HG03442 (cell line): Measurements from ENCODE around the gene RNF166.

ENCODE experiments used
- ATAC-seq: cut with Tn5 transposase; IDR thresholded peaks from one replicate; pipeline ENCODE4 v1.9.1; 2021; ENCODE audit warnings: mild to moderate bottlenecking, moderate library complexity; ENCODE audit not compliant: unreplicated experiment

The RNF166 gene

GRCh38 chr16:88694221-88695087 is 11.8 kb downstream of the RNF166 start:
- no peak for ATAC-seq

GRCh38 chr16:88693420-88694177 is 12.6 kb downstream of the RNF166 start:
- ATAC-seq, result no peak

- no peak for ATAC-seq
Observed at GRCh38 chr16:88692861-88693260, 13.3 kb downstream of the RNF166 start.

GRCh38 chr16:88691924-88692560 is 14.2 kb downstream of the RNF166 start:
- ATAC-seq, result no peak

- no peak for ATAC-seq
Observed at GRCh38 chr16:88691129-88691813, 14.9 kb downstream of the RNF166 start.

GRCh38 chr16:88690341-88691128 is 15.7 kb downstream of the RNF166 start:
- ATAC-seq, result no peak

- ATAC-seq, result no peak
Observed at GRCh38 chr16:88688013-88688778, 18.0 kb downstream of the RNF166 start.

- ATAC-seq, result no peak
Observed at GRCh38 chr16:88687676-88688012, 18.6 kb downstream of the RNF166 start.

GRCh38 chr16:88687254-88687576 is 19.0 kb downstream of the RNF166 start:
- ATAC-seq, result no peak

- peak; percentile 59 for ATAC-seq
Observed at GRCh38 chr16:88686439-88687253, 19.6 kb downstream of the RNF166 start, which contains the start of gene SNAI3. Gene SNAI3, minus strand, starts transcription at chr16:88686507. Its CDS starts 101 bp downstream, at chr16:88686406.

- peak; percentile 20 for ATAC-seq
Observed at GRCh38 chr16:88686062-88686438, 20.2 kb downstream of the RNF166 start.

GRCh38 chr16:88685156-88686061 is 20.8 kb downstream of the RNF166 start:
- no peak for ATAC-seq

- no peak for ATAC-seq
Observed at GRCh38 chr16:88684569-88685155, 21.5 kb downstream of the RNF166 start.

- ATAC-seq, result peak; percentile 46
Observed at GRCh38 chr16:88681709-88682451, 24.3 kb downstream of the RNF166 start.

GRCh38 chr16:88681084-88681680 is 25.0 kb downstream of the RNF166 start:
- ATAC-seq, result no peak

- ATAC-seq, result no peak
Observed at GRCh38 chr16:88680554-88681083, 25.6 kb downstream of the RNF166 start.
